ENCODE data around the gene SIRT2.
"Not testable (repeated sequence)": the region's sequence is repeated elsewhere in the genome, so short reads cannot be mapped to it uniquely, and the experiment has no call there.

SIRT2 gene

DNA sequence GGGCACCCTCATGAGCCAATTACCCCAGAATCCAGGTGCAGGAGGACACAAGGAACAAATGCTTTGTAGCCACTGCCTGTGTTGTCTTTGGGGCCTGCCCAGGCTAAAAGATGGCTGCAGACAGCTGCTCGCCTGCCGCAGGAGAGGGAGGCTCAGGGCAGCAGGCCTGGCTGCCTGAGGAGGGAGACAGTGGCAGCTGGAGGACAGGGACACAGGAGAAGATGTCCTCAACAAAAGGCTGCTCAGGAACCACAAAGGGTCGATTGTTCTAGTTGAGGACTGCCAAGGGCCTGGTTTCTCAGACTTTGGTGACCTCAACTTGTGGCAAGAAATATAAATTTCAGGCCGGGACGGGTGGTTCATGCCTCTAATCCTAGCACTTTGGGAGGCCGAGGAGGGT is 7.6 kb downstream of the SIRT2 start:
- no peaks in the 10 kb centered on the region for H3K79me2 ChIP-seq (ENCODE audit: insufficient read depth, low read length)
- H3K4me3 ChIP-seq (ENCODE audit: insufficient read depth, low read length, poor library complexity, severe bottlenecking): no peak overlapping the region
- no peak overlapping the region for H2AFZ ChIP-seq (ENCODE audit: low read depth, low read length, severe bottlenecking)
- H3K27me3 ChIP-seq (ENCODE audit: low read length): no peaks in the 10 kb centered on the region
- no peaks in the 10 kb centered on the region for H3K9me2 ChIP-seq (replicated peaks; ENCODE audit: insufficient read depth, low read length)
- H4K20me1 ChIP-seq (ENCODE audit: low read depth, low read length): no peaks in the 10 kb centered on the region
- H3K27ac ChIP-seq (ENCODE audit: low read depth, low read length): no peak overlapping the region
- no peak overlapping the region for H3K9ac ChIP-seq (ENCODE audit: low read length)
- no peaks in the 10 kb centered on the region for H3F3A ChIP-seq (ENCODE audit: insufficient read depth)
- H3K9me3 ChIP-seq (ENCODE audit: insufficient read depth, low read length): no peaks in the 10 kb centered on the region
- no peaks in the 10 kb centered on the region for H3K36me3 ChIP-seq (ENCODE audit: low read length)
- H3K4me2 ChIP-seq (ENCODE audit: low read depth, low read length, poor library complexity, severe bottlenecking): no peak overlapping the region
- TF ChIP-seq, protein P1, sequence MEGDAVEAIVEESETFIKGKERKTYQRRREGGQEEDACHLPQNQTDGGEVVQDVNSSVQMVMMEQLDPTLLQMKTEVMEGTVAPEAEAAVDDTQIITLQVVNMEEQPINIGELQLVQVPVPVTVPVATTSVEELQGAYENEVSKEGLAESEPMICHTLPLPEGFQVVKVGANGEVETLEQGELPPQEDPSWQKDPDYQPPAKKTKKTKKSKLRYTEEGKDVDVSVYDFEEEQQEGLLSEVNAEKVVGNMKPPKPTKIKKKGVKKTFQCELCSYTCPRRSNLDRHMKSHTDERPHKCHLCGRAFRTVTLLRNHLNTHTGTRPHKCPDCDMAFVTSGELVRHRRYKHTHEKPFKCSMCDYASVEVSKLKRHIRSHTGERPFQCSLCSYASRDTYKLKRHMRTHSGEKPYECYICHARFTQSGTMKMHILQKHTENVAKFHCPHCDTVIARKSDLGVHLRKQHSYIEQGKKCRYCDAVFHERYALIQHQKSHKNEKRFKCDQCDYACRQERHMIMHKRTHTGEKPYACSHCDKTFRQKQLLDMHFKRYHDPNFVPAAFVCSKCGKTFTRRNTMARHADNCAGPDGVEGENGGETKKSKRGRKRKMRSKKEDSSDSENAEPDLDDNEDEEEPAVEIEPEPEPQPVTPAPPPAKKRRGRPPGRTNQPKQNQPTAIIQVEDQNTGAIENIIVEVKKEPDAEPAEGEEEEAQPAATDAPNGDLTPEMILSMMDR (IDR thresholded peaks at IDR 0.05; ENCODE audit: insufficient read depth, low read length, poor library complexity, severe bottlenecking): no peak
- no peak for TF ChIP-seq EZH2phosphoT487 (conservative IDR thresholded peaks at IDR 0.05; ENCODE audit: low read length)

DNA sequence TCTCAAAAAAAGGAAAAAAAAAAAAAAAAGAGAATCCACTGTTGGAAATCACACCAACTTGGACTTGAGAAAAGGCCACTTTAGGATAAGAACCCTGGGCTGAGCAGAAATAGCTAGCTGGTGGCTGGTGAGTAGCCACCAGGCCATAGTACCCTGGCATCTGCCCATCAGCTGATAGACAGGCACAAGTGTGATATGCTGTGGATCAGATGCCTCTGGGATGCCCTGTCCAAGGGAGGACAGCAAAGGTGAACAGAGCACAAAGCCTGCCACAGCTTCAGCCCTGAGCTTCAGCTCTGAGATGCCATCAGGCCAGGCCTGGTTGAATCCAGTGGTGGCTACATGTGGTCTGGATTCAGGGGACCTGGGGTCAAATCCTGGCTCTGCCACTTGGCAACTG is 8.7 kb downstream of the SIRT2 start:
- Histone ChIP-seq H3F3A (ENCODE audit: insufficient read depth) (no peaks in the 10 kb centered on the region), H3K4me2 (ENCODE audit: low read depth, low read length, poor library complexity, severe bottlenecking) (no peak overlapping the region), H4K20me1 (ENCODE audit: low read depth, low read length) (no peaks in the 10 kb centered on the region), H3K9ac (ENCODE audit: low read length) (no peak overlapping the region), H2AFZ (ENCODE audit: low read depth, low read length, severe bottlenecking) (no peak overlapping the region), H3K9me3 (ENCODE audit: insufficient read depth, low read length) (no peaks in the 10 kb centered on the region), H3K9me2 (replicated peaks; ENCODE audit: insufficient read depth, low read length) (no peaks in the 10 kb centered on the region), H3K4me3 (ENCODE audit: insufficient read depth, low read length, poor library complexity, severe bottlenecking) (no peak overlapping the region), H3K27ac (ENCODE audit: low read depth, low read length) (no peak overlapping the region), H3K27me3 (ENCODE audit: low read length) (no peaks in the 10 kb centered on the region), H3K79me2 (ENCODE audit: insufficient read depth, low read length) (no peaks in the 10 kb centered on the region), H3K36me3 (ENCODE audit: low read length) (no peaks in the 10 kb centered on the region)
- TF ChIP-seq, protein P1 (IDR thresholded peaks at IDR 0.05; ENCODE audit: insufficient read depth, low read length, poor library complexity, severe bottlenecking): no peak
- TF ChIP-seq EZH2phosphoT487 (conservative IDR thresholded peaks at IDR 0.05; ENCODE audit: low read length): no peak

DNA sequence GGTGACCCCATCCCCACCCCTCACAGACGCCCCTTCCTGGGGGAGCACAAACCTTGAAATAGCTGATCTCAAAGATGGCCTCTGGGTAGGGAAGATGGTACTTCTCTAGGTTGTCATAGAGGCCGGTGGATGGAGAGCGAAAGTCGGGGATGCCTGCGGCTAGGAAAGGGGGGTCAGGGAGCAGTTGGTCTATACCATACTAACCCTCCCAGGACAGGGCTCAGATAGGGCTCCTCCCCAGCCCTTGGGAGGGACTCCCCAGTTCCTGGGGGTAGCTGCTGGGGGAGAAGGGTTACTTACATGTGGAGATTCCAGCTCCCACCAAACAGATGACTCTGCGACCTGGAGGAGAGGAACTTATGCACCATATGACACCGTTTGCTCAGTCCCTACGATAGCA is 9.6 kb downstream of the SIRT2 start:
- H3K4me3 ChIP-seq (ENCODE audit: insufficient read depth, low read length, poor library complexity, severe bottlenecking): no peak overlapping the region
- TF ChIP-seq, protein P1 (IDR thresholded peaks at IDR 0.05; ENCODE audit: insufficient read depth, low read length, poor library complexity, severe bottlenecking): no peak
- H3K79me2 ChIP-seq (ENCODE audit: insufficient read depth, low read length): no peaks in the 10 kb centered on the region
- H3K9me2 ChIP-seq (replicated peaks; ENCODE audit: insufficient read depth, low read length): no peaks in the 10 kb centered on the region
- H3K36me3 ChIP-seq (ENCODE audit: low read length): no peaks in the 10 kb centered on the region
- H3K27ac ChIP-seq (ENCODE audit: low read depth, low read length): no peak overlapping the region
- H3K4me2 ChIP-seq (ENCODE audit: low read depth, low read length, poor library complexity, severe bottlenecking): no peak overlapping the region
- H3K27me3 ChIP-seq (ENCODE audit: low read length): no peaks in the 10 kb centered on the region
- no peak overlapping the region for H3K9ac ChIP-seq (ENCODE audit: low read length)
- H2AFZ ChIP-seq (ENCODE audit: low read depth, low read length, severe bottlenecking): no peak overlapping the region
- no peaks in the 10 kb centered on the region for H3F3A ChIP-seq (ENCODE audit: insufficient read depth)
- no peaks in the 10 kb centered on the region for H3K9me3 ChIP-seq (ENCODE audit: insufficient read depth, low read length)
- no peaks in the 10 kb centered on the region for H4K20me1 ChIP-seq (ENCODE audit: low read depth, low read length)

DNA sequence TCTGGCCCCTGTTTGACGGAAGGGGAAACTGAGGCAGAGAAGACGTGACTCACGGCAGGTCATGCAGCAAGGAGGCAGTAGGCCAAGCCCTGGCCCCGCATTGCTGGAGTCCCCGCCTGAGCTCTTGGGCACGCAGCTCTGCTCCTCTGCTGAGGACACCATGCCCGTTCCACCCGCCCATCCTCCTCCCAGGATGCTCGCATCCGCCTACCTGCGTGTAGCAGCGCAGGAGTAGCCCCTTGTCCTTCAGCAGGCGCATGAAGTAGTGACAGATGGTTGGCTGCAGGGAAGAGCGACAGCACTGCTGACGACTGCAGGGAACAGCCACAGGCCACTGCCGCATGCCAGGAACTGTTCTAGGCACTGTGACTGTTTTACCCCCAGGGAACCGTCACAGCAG is 10.5 kb downstream of the SIRT2 start:
- TF ChIP-seq, protein P1 (IDR thresholded peaks at IDR 0.05; ENCODE audit: insufficient read depth, low read length, poor library complexity, severe bottlenecking): no peak
- TF ChIP-seq EZH2phosphoT487 (conservative IDR thresholded peaks at IDR 0.05; ENCODE audit: low read length): no peak
- H3K4me3 ChIP-seq (ENCODE audit: insufficient read depth, low read length, poor library complexity, severe bottlenecking): no peak overlapping the region
- H3K36me3 ChIP-seq (ENCODE audit: low read length): no peaks in the 10 kb centered on the region
- H3K27ac ChIP-seq (ENCODE audit: low read depth, low read length): no peak overlapping the region
- H2AFZ ChIP-seq (ENCODE audit: low read depth, low read length, severe bottlenecking): no peak overlapping the region
- H3K4me2 ChIP-seq (ENCODE audit: low read depth, low read length, poor library complexity, severe bottlenecking): no peak overlapping the region
- no peaks in the 10 kb centered on the region for H3K79me2 ChIP-seq (ENCODE audit: insufficient read depth, low read length)
- H3K27me3 ChIP-seq (ENCODE audit: low read length): no peaks in the 10 kb centered on the region
- H3K9me2 ChIP-seq (replicated peaks; ENCODE audit: insufficient read depth, low read length): no peaks in the 10 kb centered on the region
- no peaks in the 10 kb centered on the region for H3F3A ChIP-seq (ENCODE audit: insufficient read depth)
- no peak overlapping the region for H3K9ac ChIP-seq (ENCODE audit: low read length)
- H4K20me1 ChIP-seq (ENCODE audit: low read depth, low read length): no peaks in the 10 kb centered on the region
- H3K9me3 ChIP-seq (ENCODE audit: insufficient read depth, low read length): no peaks in the 10 kb centered on the region

DNA sequence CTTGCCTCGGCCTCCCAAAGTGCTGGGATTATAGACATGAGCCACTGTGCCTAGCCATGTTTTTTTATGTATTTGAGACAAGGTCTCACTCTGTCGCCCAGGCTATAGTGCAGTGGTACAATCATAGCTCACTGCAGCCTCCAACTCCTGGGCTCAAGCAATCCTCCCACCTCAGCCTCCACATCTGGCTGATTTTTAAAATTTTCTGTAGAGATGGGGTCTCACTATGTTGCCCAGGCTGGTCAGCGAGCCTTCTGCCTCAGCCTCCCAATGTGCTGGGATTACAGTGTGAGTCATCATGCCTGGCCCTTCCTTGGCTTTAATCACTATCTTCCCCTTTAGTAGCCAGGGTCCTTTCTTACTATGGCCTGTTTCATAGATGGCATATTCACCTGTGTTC is 14.7 kb downstream of the SIRT2 start:
- not testable (repeated sequence) for H3K36me3 ChIP-seq (ENCODE audit: low read length); H3K4me2 ChIP-seq (ENCODE audit: low read depth, low read length, poor library complexity, severe bottlenecking); H3K9ac ChIP-seq (ENCODE audit: low read length); H3K27me3 ChIP-seq (ENCODE audit: low read length); H3F3A ChIP-seq (ENCODE audit: insufficient read depth); H3K27ac ChIP-seq (ENCODE audit: low read depth, low read length); H2AFZ ChIP-seq (ENCODE audit: low read depth, low read length, severe bottlenecking); H3K9me2 ChIP-seq (replicated peaks; ENCODE audit: insufficient read depth, low read length); H3K9me3 ChIP-seq (ENCODE audit: insufficient read depth, low read length); H3K4me3 ChIP-seq (ENCODE audit: insufficient read depth, low read length, poor library complexity, severe bottlenecking); H3K79me2 ChIP-seq (ENCODE audit: insufficient read depth, low read length); H4K20me1 ChIP-seq (ENCODE audit: low read depth, low read length)
